ENCODE measurements around the gene ICA1. TPM values are rescaled to one million over a fixed set of nuclear protein-coding genes. Genes with fewer than 3 reads are reported as not detected.

The ICA1 gene
- total and polyA plus RNA-seq, 7 donors, result 1.6 to 4.1 (median 2.3) TPM

GRCh38 chr7:8184221-8184620 lies 77.7 kb downstream of the ICA1 start:
- DNase-seq (no peak), ATAC-seq (no peak)
- Histone ChIP-seq H3K27me3 (ENCODE audit: insufficient read depth in 3 of 3, low read length in 2 of 3) (no peaks in the 10 kb centered on the region), H3K4me1 (no peaks in the 10 kb centered on the region), H3K27ac (no peak overlapping the region), H3K9me3 (no peaks in the 10 kb centered on the region), H3K36me3 (ENCODE audit: insufficient read depth in 1 of 2, low read depth in 1 of 2) (no peaks in the 10 kb centered on the region), H3K4me3 (no peak overlapping the region)
- 81 to 84% (median 83%) methylated on average over 2 of the region's 2 CpGs for WGBS, 3 donors
- TF ChIP-seq CTCF (IDR thresholded peaks at IDR 0.05), result no peak
- intact Hi-C loops (cut with DNase I), result loop anchor here (10.0 kb wide), 1 partner anchor 109 kb away; no protein-coding TSS in a partner anchor

- Histone ChIP-seq H3K4me1 (no peaks in the 10 kb centered on the region), H3K36me3 (ENCODE audit: insufficient read depth in 1 of 2, low read depth in 1 of 2) (no peaks in the 10 kb centered on the region)
Measured at GRCh38 chr7:8179486-8179885, 82.5 kb downstream of the ICA1 start.

GRCh38 chr7:8178353-8178752 lies 83.6 kb downstream of the ICA1 start:
- DNase-seq (no peak), ATAC-seq (no peak)
- no peak overlapping the region for H3K4me3 ChIP-seq
- intact Hi-C loops (cut with DNase I), result no loop called here
- peaks cover 5% of the 10 kb centered on the region for H3K4me1 ChIP-seq
- no peak for TF ChIP-seq CTCF (IDR thresholded peaks at IDR 0.05)
- H3K9me3 ChIP-seq, result no peaks in the 10 kb centered on the region
- no peaks in the 10 kb centered on the region for H3K27me3 ChIP-seq (ENCODE audit: insufficient read depth in 3 of 3, low read length in 2 of 3)
- H3K36me3 ChIP-seq (ENCODE audit: insufficient read depth in 1 of 2, low read depth in 1 of 2), result no peaks in the 10 kb centered on the region
- H3K27ac ChIP-seq, result no peak overlapping the region

More at GRCh38 chr7:8179486-8179885, 82.5 kb downstream of the ICA1 start:
- ATAC-seq (no peak), DNase-seq (no peak)
- TF ChIP-seq CTCF (IDR thresholded peaks at IDR 0.05), result no peak
- intact Hi-C loops (cut with DNase I), result no loop called here
- Histone ChIP-seq H3K9me3 (no peaks in the 10 kb centered on the region), H3K27me3 (ENCODE audit: insufficient read depth in 3 of 3, low read length in 2 of 3) (no peaks in the 10 kb centered on the region), H3K27ac (no peak overlapping the region), H3K4me3 (no peak overlapping the region)
- WGBS, 3 donors, result 78 to 85% (median 84%) methylated on average over 7 of the region's 7 CpGs

- ATAC-seq (no peak), DNase-seq (no peak)
- no peak overlapping the region for H3K27ac ChIP-seq
- intact Hi-C loops (cut with DNase I), result no loop called here
- H3K27me3 ChIP-seq (ENCODE audit: insufficient read depth in 3 of 3, low read length in 2 of 3), result no peaks in the 10 kb centered on the region
- WGBS, 3 donors, result 82 to 84% (median 82%) methylated on average over 4 of the region's 4 CpGs
- no peaks in the 10 kb centered on the region for H3K36me3 ChIP-seq (ENCODE audit: insufficient read depth in 1 of 2, low read depth in 1 of 2)
- H3K4me3 ChIP-seq, result no peak overlapping the region
- no peaks in the 10 kb centered on the region for H3K9me3 ChIP-seq
- peaks cover 13% of the 10 kb centered on the region for H3K4me1 ChIP-seq
- TF ChIP-seq CTCF (IDR thresholded peaks at IDR 0.05), result no peak
Measured at GRCh38 chr7:8177109-8177933, 84.6 kb downstream of the ICA1 start.
